SIG-M5 (cell line): ENCODE data around the gene COL23A1.
"Not testable (repeated sequence)": the region's sequence is repeated elsewhere in the genome, so short reads cannot be mapped to it uniquely, and the experiment has no call there.

Source experiments
- DNase-seq: peaks from one replicate; lab custom pipeline; 2025; lab: John Stamatoyannopoulos, UW

Gene COL23A1

GRCh38 chr5:178304016-178304415, 286.2 kb downstream of the COL23A1 start:
- no peak for DNase-seq

GRCh38 chr5:178302321-178302720, 287.9 kb downstream of the COL23A1 start:
- DNase-seq, result not testable (repeated sequence)

GRCh38 chr5:178301641-178302040, 288.6 kb downstream of the COL23A1 start:
- no peak for DNase-seq

- no peak for DNase-seq
Observed at GRCh38 chr5:178298283-178298807, 291.8 kb downstream of the COL23A1 start.

- no peak for DNase-seq
Observed at GRCh38 chr5:178297751-178298150, 292.4 kb downstream of the COL23A1 start.

- no peak for DNase-seq
Observed at GRCh38 chr5:178296066-178296465, 294.1 kb downstream of the COL23A1 start.

GRCh38 chr5:178295589-178295988, 294.6 kb downstream of the COL23A1 start:
- no peak for DNase-seq

- DNase-seq, result no peak
Observed at GRCh38 chr5:178293815-178294214, 296.4 kb downstream of the COL23A1 start.

GRCh38 chr5:178293400-178293799, 296.8 kb downstream of the COL23A1 start:
- no peak for DNase-seq

- DNase-seq, result no peak
Observed at GRCh38 chr5:178292826-178293205, 297.4 kb downstream of the COL23A1 start.

GRCh38 chr5:178291969-178292825, 298.0 kb downstream of the COL23A1 start:
- no peak for DNase-seq

- no peak for DNase-seq
Observed at GRCh38 chr5:178291161-178291561, 299.0 kb downstream of the COL23A1 start.

GRCh38 chr5:178290376-178290775, 299.8 kb downstream of the COL23A1 start:
- DNase-seq, result no peak

- no peak for DNase-seq
Observed at GRCh38 chr5:178289438-178289837, 300.8 kb downstream of the COL23A1 start.

GRCh38 chr5:178288401-178289368, 301.5 kb downstream of the COL23A1 start:
- DNase-seq, result no peak

GRCh38 chr5:178287791-178288105, 302.4 kb downstream of the COL23A1 start:
- DNase-seq, result no peak

- no peak for DNase-seq
Observed at GRCh38 chr5:178287091-178287790, 303.0 kb downstream of the COL23A1 start.

GRCh38 chr5:178286226-178287090, 303.7 kb downstream of the COL23A1 start:
- DNase-seq, result no peak

- DNase-seq, result no peak
Observed at GRCh38 chr5:178285399-178286225, 304.6 kb downstream of the COL23A1 start.

- DNase-seq, result no peak
Observed at GRCh38 chr5:178284996-178285395, 305.2 kb downstream of the COL23A1 start.
